ENCODE data around the gene PICK1. TPM values are rescaled to one million over a fixed set of nuclear protein-coding genes. Genes with fewer than 3 reads are reported as not detected.

The PICK1 gene
- total and polyA plus RNA-seq, 2 donors (not counting 1 experiment from before 2014, with no cell fraction given): 7.8 to 11.1 TPM

- Histone ChIP-seq H3K4me3 (replicated peaks in 1 of 4; ENCODE audit: control extremely low read depth in 1 of 4, insufficient read depth in 1 of 4, low read depth in 3 of 4, low read length in 4 of 4) (no peak overlapping the region), H3K36me3 (ENCODE audit: control insufficient read depth, insufficient read depth, low read length) (no peaks in the 10 kb centered on the region), H3K27me3 (ENCODE audit: control insufficient read depth, insufficient read depth, low read length) (no peaks in the 10 kb centered on the region), H3K9ac (ENCODE audit: insufficient read depth, low read length) (no peak overlapping the region), H3K4me1 (ENCODE audit: control insufficient read depth, extremely low read depth, insufficient read depth, low read length) (no peaks in the 10 kb centered on the region), H2AFZ (ENCODE audit: low read length) (no peak overlapping the region), H3K79me2 (ENCODE audit: control insufficient read depth, insufficient read depth, low read length) (no peaks in the 10 kb centered on the region), H4K20me1 (ENCODE audit: control insufficient read depth, extremely low read depth, insufficient read depth, low read length) (no peaks in the 10 kb centered on the region), H3K27ac (ENCODE audit: insufficient read depth, low read length) (no peak overlapping the region), H3K9me3 (ENCODE audit: control insufficient read depth, insufficient read depth, low read depth, low read length) (no peaks in the 10 kb centered on the region), H3K4me2 (ENCODE audit: extremely low read depth, insufficient read depth, low read length) (no peak overlapping the region)
- no peak for DNase-seq (ENCODE audit: low read depth in 2 of 2)
- no peak for TF ChIP-seq EZH2 (IDR thresholded peaks at IDR 0.05; ENCODE audit: low read length, missing control alignments)
- TF ChIP-seq, protein P1, sequence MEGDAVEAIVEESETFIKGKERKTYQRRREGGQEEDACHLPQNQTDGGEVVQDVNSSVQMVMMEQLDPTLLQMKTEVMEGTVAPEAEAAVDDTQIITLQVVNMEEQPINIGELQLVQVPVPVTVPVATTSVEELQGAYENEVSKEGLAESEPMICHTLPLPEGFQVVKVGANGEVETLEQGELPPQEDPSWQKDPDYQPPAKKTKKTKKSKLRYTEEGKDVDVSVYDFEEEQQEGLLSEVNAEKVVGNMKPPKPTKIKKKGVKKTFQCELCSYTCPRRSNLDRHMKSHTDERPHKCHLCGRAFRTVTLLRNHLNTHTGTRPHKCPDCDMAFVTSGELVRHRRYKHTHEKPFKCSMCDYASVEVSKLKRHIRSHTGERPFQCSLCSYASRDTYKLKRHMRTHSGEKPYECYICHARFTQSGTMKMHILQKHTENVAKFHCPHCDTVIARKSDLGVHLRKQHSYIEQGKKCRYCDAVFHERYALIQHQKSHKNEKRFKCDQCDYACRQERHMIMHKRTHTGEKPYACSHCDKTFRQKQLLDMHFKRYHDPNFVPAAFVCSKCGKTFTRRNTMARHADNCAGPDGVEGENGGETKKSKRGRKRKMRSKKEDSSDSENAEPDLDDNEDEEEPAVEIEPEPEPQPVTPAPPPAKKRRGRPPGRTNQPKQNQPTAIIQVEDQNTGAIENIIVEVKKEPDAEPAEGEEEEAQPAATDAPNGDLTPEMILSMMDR (conservative IDR thresholded peaks at IDR 0.05 in 1 of 2, IDR thresholded peaks at IDR 0.05 in 1 of 2; ENCODE audit: low read depth in 1 of 2, low read length in 2 of 2): no peak
These were observed 13.8 kb upstream of the PICK1 start for GRCh38 chr22:38043151-38044039.

DNA sequence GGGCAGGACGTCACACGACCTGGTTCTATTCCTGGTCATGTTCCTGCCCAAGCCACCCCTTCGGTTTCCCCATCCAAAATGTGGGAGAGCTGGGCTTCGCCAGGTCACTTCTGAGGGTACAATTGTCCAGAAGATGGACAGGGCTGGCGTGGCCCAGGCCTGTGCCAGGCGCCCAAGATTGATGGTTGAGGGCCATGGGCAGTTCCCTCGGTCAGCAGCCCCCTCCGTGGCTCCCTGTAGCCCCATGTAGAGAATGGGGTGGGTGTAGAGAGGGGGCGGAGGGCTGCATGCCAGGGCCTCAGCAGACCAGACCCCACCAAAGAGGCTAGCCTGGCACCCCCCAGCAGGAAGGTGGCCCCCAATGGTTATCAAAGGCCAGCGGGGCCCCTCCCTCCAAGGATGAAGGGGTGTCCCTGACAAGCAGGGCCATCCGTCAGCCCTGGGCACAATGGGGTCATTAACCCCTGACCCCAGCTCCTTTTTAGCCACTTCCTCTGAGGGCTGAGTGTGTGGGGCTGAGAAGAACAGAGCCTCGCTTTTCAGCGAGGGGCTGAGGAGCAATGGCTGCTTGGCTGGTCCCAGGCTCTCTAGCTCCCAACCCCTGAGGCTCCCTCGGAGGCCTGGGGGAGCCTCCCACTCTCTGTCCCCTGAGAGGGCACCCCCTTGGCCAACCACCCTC lies 11.0 kb upstream of the PICK1 start:
- Histone ChIP-seq H3K4me1 (ENCODE audit: control insufficient read depth, extremely low read depth, insufficient read depth, low read length) (no peaks in the 10 kb centered on the region), H3K9me3 (ENCODE audit: control insufficient read depth, insufficient read depth, low read depth, low read length) (no peaks in the 10 kb centered on the region), H3K4me2 (ENCODE audit: extremely low read depth, insufficient read depth, low read length) (no peak overlapping the region), H3K36me3 (ENCODE audit: control insufficient read depth, insufficient read depth, low read length) (no peaks in the 10 kb centered on the region), H3K9ac (ENCODE audit: insufficient read depth, low read length) (no peak overlapping the region), H3K27ac (ENCODE audit: insufficient read depth, low read length) (no peak overlapping the region), H2AFZ (ENCODE audit: low read length) (no peak overlapping the region), H4K20me1 (ENCODE audit: control insufficient read depth, extremely low read depth, insufficient read depth, low read length) (no peaks in the 10 kb centered on the region), H3K79me2 (ENCODE audit: control insufficient read depth, insufficient read depth, low read length) (no peaks in the 10 kb centered on the region), H3K27me3 (ENCODE audit: control insufficient read depth, insufficient read depth, low read length) (peaks cover 2% of the 10 kb centered on the region), H3K4me3 (replicated peaks in 1 of 4; ENCODE audit: control extremely low read depth in 1 of 4, insufficient read depth in 1 of 4, low read depth in 3 of 4, low read length in 4 of 4) (no peak overlapping the region)
- DNase-seq (ENCODE audit: low read depth in 2 of 2): no peak
- TF ChIP-seq, protein P1 (conservative IDR thresholded peaks at IDR 0.05 in 1 of 2, IDR thresholded peaks at IDR 0.05 in 1 of 2; ENCODE audit: low read depth in 1 of 2, low read length in 2 of 2): no peak
- no peak for TF ChIP-seq EZH2 (IDR thresholded peaks at IDR 0.05; ENCODE audit: low read length, missing control alignments)

DNA sequence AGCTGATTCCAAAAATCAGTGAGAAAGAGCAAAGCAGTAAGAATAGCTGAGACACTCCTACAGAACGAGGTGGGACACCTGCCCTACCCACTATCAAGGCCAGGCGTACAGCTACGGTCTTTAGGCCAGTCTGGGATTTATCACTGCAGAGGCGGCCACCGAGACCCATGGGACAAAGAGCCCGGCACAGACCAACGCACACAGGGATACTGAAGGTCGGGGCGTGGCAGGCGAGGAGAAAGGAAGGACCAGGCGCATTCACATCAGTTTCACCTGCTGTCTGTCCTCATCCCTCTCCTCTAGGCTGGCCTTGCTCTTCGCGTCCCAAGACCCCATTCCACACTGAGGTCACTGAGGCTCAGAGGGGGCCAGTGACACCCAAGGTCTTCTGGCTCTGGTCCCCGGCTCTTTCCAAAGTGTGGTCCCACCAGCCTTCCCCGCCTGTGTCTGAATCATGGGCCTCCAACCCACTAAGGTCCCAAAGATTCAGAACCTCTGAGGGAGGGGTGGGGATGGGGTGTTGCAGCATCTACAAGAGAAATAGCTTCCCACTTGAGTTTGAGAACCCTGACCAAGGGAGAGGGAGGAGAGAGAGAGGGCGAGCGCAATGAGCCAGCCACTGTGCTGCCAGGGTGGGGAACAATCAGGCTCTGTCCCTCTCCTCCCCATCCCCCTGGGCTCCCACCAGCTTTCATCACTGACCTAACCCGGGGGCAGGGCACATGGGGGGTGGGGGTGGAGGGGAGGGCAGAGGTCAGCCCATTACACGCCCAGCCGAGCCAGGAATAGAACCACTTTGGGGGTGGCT lies 7.2 kb upstream of the PICK1 start:
- no peak overlapping the region for H3K4me2 ChIP-seq (ENCODE audit: extremely low read depth, insufficient read depth, low read length)
- H3K4me3 ChIP-seq (replicated peaks in 1 of 4; ENCODE audit: control extremely low read depth in 1 of 4, insufficient read depth in 1 of 4, low read depth in 3 of 4, low read length in 4 of 4): no peak overlapping the region
- peaks cover 3% of the 10 kb centered on the region for H3K27me3 ChIP-seq (ENCODE audit: control insufficient read depth, insufficient read depth, low read length)
- H3K36me3 ChIP-seq (ENCODE audit: control insufficient read depth, insufficient read depth, low read length): no peaks in the 10 kb centered on the region
- no peak for DNase-seq (ENCODE audit: low read depth in 2 of 2)
- H3K4me1 ChIP-seq (ENCODE audit: control insufficient read depth, extremely low read depth, insufficient read depth, low read length): no peaks in the 10 kb centered on the region
- H2AFZ ChIP-seq (ENCODE audit: low read length): no peak overlapping the region
- H3K79me2 ChIP-seq (ENCODE audit: control insufficient read depth, insufficient read depth, low read length): no peaks in the 10 kb centered on the region
- H4K20me1 ChIP-seq (ENCODE audit: control insufficient read depth, extremely low read depth, insufficient read depth, low read length): no peaks in the 10 kb centered on the region
- H3K9me3 ChIP-seq (ENCODE audit: control insufficient read depth, insufficient read depth, low read depth, low read length): no peaks in the 10 kb centered on the region
- H3K9ac ChIP-seq (ENCODE audit: insufficient read depth, low read length): no peak overlapping the region
- TF ChIP-seq, protein P1 (conservative IDR thresholded peaks at IDR 0.05 in 1 of 2, IDR thresholded peaks at IDR 0.05 in 1 of 2; ENCODE audit: low read depth in 1 of 2, low read length in 2 of 2): no peak
- TF ChIP-seq EZH2 (IDR thresholded peaks at IDR 0.05; ENCODE audit: low read length, missing control alignments): no peak
- H3K27ac ChIP-seq (ENCODE audit: insufficient read depth, low read length): no peak overlapping the region

Measured in fibroblast of lung (primary cell).